ENCODE results near the gene CES2. TPM values are rescaled to one million over a fixed set of nuclear protein-coding genes. Genes with fewer than 3 reads are reported as not detected.

CES2 gene
- polyA plus RNA-seq, 1 experiment, result 33.3 TPM

DNA sequence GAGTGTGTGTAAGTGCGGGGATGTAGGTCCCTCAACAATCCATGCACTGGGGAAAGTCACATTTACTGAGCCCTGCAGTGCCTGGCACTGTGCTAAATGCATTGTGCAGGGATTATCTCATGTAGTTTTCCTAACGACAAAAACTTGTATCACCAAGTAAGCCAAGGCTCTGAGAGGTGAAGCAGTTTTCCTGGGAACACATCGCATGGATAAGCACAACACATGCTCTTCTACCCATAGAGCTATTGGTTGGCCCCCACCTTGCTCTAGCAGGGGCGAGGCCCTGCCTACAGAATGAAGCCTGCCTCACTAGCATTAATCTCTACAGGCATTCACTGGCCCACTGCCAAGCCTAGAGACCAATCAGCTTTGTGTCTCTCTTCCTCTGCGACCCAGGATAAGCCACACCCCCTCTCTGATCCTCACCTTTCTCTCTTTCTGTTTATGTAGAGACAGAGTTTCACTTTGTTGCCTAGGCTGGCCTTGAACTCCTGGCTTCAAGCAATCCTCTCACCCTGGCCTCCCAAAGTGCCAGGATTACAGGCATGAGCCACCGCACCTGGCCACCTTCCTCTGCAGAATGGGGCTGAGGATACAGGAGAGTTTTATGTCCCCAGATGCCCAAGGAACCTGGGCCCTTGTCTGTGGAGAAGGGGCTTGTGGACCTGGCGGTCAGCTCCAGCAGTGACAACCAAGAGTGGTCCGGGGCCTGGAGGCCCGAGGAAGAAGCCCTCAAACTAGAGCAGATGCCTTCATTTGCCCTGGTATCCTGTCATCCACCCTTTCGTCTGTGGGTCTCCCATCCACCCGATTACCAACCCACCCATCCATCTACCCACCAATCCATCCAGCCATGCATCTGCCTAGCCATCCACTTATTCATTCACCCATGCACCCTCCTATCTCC, 29.4 kb upstream of the CES2 start:
- CTCF ChIA-PET, result interaction anchor here (0.6 to 5.0 kb wide), 6 partner anchors 11 to 46 kb away, joined by 3 to 33 read pairs (median 3); partner anchors contain the start of gene CDH16
- no peak for DNase-seq (ENCODE audit: low read depth)
- Histone ChIP-seq H3K4me3 (ENCODE audit: low read depth, low read length) (no peak overlapping the region), H3K36me3 (ENCODE audit: control insufficient read depth, insufficient read depth, low read length) (no peaks in the 10 kb centered on the region), H3K27me3 (ENCODE audit: control insufficient read depth, insufficient read depth, low read length) (no peaks in the 10 kb centered on the region; the same call in none of the 2 replicates)
- TF ChIP-seq, protein P1, sequence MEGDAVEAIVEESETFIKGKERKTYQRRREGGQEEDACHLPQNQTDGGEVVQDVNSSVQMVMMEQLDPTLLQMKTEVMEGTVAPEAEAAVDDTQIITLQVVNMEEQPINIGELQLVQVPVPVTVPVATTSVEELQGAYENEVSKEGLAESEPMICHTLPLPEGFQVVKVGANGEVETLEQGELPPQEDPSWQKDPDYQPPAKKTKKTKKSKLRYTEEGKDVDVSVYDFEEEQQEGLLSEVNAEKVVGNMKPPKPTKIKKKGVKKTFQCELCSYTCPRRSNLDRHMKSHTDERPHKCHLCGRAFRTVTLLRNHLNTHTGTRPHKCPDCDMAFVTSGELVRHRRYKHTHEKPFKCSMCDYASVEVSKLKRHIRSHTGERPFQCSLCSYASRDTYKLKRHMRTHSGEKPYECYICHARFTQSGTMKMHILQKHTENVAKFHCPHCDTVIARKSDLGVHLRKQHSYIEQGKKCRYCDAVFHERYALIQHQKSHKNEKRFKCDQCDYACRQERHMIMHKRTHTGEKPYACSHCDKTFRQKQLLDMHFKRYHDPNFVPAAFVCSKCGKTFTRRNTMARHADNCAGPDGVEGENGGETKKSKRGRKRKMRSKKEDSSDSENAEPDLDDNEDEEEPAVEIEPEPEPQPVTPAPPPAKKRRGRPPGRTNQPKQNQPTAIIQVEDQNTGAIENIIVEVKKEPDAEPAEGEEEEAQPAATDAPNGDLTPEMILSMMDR (IDR thresholded peaks at IDR 0.05; ENCODE audit: insufficient read depth, low read depth, low read length), result no peak
- POLR2A ChIA-PET, result no interaction called here

DNA sequence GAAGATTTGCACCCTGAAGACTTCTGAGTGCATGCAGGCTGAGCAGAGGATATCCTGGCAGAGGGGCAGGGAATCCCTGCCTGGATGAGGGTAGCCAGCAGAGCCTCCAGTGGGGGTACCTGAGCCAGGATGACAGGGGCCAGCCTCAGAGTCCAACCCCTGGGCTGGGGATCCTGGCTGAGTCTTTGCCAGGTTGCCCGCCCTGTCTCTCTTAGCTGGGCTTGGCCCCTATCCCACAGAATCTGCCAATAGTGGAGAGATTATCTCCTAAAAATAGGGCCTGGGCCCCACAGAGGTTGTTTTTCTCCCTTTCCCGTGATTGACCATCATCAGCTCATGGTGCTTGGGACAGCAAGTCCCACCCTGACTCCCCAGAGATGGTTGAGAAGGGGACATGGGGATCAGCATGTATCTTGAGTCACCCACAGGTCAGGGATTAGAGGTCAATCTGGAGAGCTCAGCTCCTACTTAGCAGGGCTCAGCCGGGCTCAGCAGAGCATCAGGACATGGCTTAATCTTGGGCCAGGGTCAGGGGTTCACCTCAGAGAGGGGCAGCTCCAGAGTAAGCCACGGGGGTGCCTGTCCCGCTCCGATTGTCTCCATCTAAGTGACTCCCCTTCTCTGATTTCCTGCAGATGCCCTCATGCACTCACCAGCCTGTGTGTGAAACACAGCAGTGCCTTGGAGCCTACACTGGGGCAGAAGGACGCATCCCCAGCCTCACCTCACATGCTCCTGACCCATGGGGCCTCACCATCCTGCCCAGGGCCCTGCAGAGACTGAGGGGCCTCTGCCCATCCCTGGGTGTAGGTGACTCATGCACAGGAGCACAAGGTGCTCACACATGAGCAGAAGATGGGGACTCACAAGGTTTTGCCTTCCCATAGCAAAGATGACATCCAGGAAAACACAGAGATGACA, 28.1 kb upstream of the CES2 start:
- H3K4me3 ChIP-seq (ENCODE audit: low read depth, low read length), result no peak overlapping the region
- no peaks in the 10 kb centered on the region for H3K36me3 ChIP-seq (ENCODE audit: control insufficient read depth, insufficient read depth, low read length)
- TF ChIP-seq, protein P1 (IDR thresholded peaks at IDR 0.05; ENCODE audit: insufficient read depth, low read depth, low read length), result no peak
- DNase-seq (ENCODE audit: low read depth), result no peak
- CTCF ChIA-PET, result interaction anchor here (1.3 to 5.0 kb wide), 3 partner anchors 12 to 15 kb away, joined by 3 to 33 read pairs (median 30); partner anchors contain the start of gene CDH16
- POLR2A ChIA-PET, result no interaction called here
- no peaks in the 10 kb centered on the region; the same call in none of the 2 replicates for H3K27me3 ChIP-seq (ENCODE audit: control insufficient read depth, insufficient read depth, low read length)

DNA sequence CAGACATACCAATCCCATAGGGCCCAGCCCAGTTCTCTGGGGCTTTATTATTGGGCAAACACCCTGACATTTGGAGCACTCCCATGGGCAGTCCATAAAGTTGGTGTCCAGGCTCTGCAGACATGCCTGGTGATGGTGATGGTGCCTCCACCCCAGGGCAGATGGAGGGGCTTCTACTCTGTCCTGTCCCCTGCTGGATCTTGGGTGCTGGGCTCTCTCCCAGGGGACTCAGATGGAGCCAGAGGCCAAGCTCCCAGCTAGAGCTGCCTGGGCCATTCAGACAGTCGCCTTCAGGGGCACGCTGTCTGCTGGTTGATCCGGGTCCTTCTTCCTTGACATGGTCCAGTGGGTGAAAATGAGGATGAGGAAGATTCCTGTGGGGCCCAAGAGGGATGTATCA, 27.2 kb upstream of the CES2 start:
- CTCF ChIA-PET, result interaction anchor here (1.3 to 4.2 kb wide), 3 partner anchors 11 to 16 kb away, joined by 3 to 30 read pairs (median 14); partner anchors contain the start of gene CDH16
- H3K27me3 ChIP-seq (ENCODE audit: control insufficient read depth, insufficient read depth, low read length), result no peaks in the 10 kb centered on the region; the same call in none of the 2 replicates
- H3K4me3 ChIP-seq (ENCODE audit: low read depth, low read length), result no peak overlapping the region
- H3K36me3 ChIP-seq (ENCODE audit: control insufficient read depth, insufficient read depth, low read length), result no peaks in the 10 kb centered on the region
- POLR2A ChIA-PET, result no interaction called here
- no peak for DNase-seq (ENCODE audit: low read depth)
- TF ChIP-seq, protein P1 (IDR thresholded peaks at IDR 0.05; ENCODE audit: insufficient read depth, low read depth, low read length), result no peak

DNA sequence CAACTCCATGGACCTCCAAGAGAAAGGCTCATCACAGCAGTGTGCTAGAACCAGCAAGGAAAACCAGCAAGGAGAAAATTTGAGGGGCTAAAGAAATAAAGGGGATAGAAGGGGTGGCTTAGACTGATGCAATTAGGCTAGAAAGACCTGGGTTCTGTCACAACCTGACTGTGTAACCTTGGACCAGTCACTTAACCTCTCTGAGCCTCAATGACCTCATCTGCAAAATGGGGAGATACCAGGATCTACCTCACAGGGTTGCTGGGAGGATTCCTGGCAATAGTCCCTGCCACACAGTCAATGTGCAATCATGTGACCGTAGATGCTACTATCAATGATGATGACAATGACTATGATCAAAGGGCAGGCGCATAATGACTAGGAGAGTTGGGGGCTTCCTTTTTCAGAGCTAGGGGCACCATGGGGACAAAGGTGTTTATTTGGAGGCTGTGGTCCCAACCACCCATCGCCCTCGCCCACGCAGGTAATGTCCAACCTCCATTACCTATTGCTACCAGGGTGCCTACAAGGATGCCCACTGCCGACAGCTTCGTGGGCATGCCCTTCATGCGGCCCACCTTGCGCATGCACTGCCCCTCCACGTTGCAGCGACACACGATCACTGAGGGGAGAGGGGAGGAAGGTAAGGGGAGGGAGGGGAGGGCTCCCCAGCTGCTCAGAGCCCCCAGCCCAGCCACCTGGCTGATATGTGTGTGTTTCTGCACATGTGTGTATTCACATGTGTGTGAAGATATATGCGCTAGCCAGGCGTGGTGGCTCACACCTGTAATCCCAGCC, 26.4 kb upstream of the CES2 start:
- no peak for DNase-seq (ENCODE audit: low read depth)
- POLR2A ChIA-PET, result no interaction called here
- CTCF ChIA-PET, result interaction anchor here (1.3 to 4.2 kb wide), 5 partner anchors 11 to 35 kb away, joined by 6 to 30 read pairs (median 9); partner anchors contain the start of gene CDH16

More for the DNA sequence above, 26.4 kb upstream of the CES2 start:
- Histone ChIP-seq H3K27me3 (ENCODE audit: control insufficient read depth, insufficient read depth, low read length) (no peaks in the 10 kb centered on the region; the same call in none of the 2 replicates), H3K36me3 (ENCODE audit: control insufficient read depth, insufficient read depth, low read length) (no peaks in the 10 kb centered on the region), H3K4me3 (ENCODE audit: low read depth, low read length) (no peak overlapping the region)
- TF ChIP-seq, protein P1 (IDR thresholded peaks at IDR 0.05; ENCODE audit: insufficient read depth, low read depth, low read length), result no peak
